Activated T-cell treated with anti-CD3 and anti-CD28 coated beads, Interleukin-2, amount 50 U/mL, for 24 hours (primary cell): Measurements from ENCODE around the gene PRR13.

ENCODE experiments used
- DNase-seq: peaks from one replicate; pipeline ENCODE4 v3.0.0-alpha.2; 2020
- H3K27ac Mint-ChIP-seq: 2 replicates; pipeline ENCODE4 v1.8.0; 2020; ENCODE audit warnings: mild to moderate bottlenecking, mixed read lengths
- H3K27me3 Mint-ChIP-seq: 2 replicates; pipeline ENCODE4 v1.8.0; 2020; ENCODE audit warnings: mixed read lengths
- H3K36me3 Mint-ChIP-seq: 2 replicates; pipeline ENCODE4 v1.8.0; 2020; ENCODE audit warnings: low read depth, mixed read lengths
- H3K4me1 Mint-ChIP-seq: 2 replicates; pipeline ENCODE4 v1.8.0; 2020; ENCODE audit warnings: low read depth, mixed read lengths
- H3K4me3 Mint-ChIP-seq: 2 replicates; pipeline ENCODE4 v1.8.0; 2020; ENCODE audit warnings: mild to moderate bottlenecking, moderate library complexity, mixed read lengths
- H3K9me3 Mint-ChIP-seq: 2 replicates; pipeline ENCODE4 v1.8.0; 2020; ENCODE audit warnings: mixed read lengths

The PRR13 gene

GRCh38 chr12:53485955-53486735 is 44.6 kb downstream of the PRR13 start:
- peak overlapping the region; percentile 84 for H3K27ac Mint-ChIP-seq
- H3K27me3 Mint-ChIP-seq: no peaks in the 10 kb centered on the region
- H3K4me1 Mint-ChIP-seq: peaks cover 12% of the 10 kb centered on the region
- no peaks in the 10 kb centered on the region for H3K9me3 Mint-ChIP-seq
- no peak for DNase-seq
- H3K4me3 Mint-ChIP-seq: no peak overlapping the region
- H3K36me3 Mint-ChIP-seq: peaks cover 69% of the 10 kb centered on the region

DNA sequence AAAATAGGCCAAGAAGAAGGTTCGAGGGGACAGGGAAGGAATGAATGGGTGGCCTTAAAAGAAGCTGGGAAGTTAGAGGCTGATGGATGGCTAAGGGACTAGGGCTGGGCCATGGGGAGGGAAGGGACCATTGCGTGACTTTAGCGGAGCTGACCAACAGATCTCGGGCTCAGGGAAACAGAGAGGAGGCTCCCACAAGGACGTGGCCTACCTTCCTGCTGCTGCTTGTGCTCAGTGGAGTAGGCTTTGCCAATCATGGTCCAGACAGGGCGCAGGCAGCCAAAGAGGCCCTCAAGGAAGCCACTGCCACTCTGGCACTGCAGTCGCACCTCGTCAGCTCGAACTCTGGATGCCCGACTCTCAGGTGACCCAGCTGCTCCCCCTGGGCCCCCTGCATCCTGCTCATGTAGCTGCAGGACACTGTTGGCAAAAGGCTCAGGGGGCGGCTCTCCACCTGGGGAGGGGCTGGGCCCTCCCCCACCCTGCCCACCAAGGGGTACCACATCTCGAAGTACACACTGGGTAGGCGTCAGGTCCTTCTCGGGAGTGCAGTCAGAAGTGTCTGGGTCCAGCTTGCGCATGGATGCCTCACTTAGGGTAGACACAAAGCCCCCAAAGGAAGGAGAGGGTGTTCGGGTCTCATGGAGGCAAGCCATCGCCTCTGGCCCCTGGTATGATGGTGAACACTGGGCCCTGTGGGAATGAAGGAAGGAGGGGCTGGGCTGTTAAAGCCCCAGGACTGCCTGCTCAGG is 45.4 kb downstream of the PRR13 start:
- Mint-ChIP-seq H3K4me3 (no peak overlapping the region), H3K9me3 (no peaks in the 10 kb centered on the region), H3K27ac (peak overlapping the region; percentile 69), H3K36me3 (peaks cover 62% of the 10 kb centered on the region), H3K27me3 (no peaks in the 10 kb centered on the region), H3K4me1 (peaks cover 10% of the 10 kb centered on the region)
- DNase-seq: no peak

- no peak overlapping the region for H3K4me3 Mint-ChIP-seq
- H3K4me1 Mint-ChIP-seq: peaks cover 27% of the 10 kb centered on the region
- H3K9me3 Mint-ChIP-seq: no peaks in the 10 kb centered on the region
- DNase-seq: no peak
- H3K27ac Mint-ChIP-seq: peak overlapping the region; percentile 9
- no peaks in the 10 kb centered on the region for H3K27me3 Mint-ChIP-seq
- peaks cover 41% of the 10 kb centered on the region for H3K36me3 Mint-ChIP-seq
Measured at GRCh38 chr12:53489242-53489864, 47.8 kb downstream of the PRR13 start.

- no peaks in the 10 kb centered on the region for H3K9me3 Mint-ChIP-seq
- H3K4me3 Mint-ChIP-seq: peak overlapping the region; percentile 82
- H3K36me3 Mint-ChIP-seq: peaks cover 14% of the 10 kb centered on the region
- peak; percentile 28 for DNase-seq
- no peaks in the 10 kb centered on the region for H3K27me3 Mint-ChIP-seq
- peaks cover 25% of the 10 kb centered on the region for H3K4me1 Mint-ChIP-seq
- peak overlapping the region; percentile 73 for H3K27ac Mint-ChIP-seq
Measured at GRCh38 chr12:53492188-53492587, 50.7 kb downstream of the PRR13 start.

DNA sequence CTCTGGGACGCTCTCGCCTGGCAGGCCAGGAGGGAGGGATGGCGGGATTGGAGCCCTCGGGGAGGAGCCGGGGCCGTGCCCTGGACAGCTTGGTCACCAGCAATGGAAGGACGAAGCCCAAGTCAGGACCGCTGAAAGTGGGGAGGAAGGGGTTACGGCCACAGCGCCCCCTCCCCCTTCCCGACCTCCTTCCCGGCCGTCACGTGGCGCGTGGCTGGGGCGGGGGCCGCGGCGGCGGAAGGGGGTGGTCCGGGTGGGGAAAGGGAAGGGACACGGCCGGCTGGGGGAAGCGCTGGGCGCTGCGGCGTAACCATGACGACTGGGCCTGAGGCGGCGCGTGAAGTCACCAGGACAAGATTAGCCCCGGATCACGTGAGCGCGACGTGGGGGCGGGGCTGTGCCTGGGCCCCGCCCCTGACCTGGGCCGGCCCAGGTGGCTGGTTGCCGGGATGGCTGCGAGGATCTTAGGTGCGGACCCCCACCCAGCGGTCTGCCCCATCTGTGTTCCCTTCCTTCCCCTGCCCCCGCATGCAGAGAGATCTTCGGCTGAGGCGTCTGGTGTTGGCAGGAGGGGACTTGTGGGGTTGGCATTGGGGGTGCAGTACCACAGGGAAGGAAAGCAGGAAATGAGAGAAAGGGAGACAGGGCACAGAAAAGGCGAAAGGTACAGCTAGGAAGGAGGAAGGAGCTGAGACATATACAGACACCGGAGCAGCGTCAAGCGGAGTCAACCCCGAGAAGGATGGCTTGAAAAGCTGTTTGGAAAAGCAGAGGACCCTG is 51.5 kb downstream of the PRR13 start:
- no peaks in the 10 kb centered on the region for H3K27me3 Mint-ChIP-seq
- peak; percentile 90 for DNase-seq
- H3K4me3 Mint-ChIP-seq: peak overlapping the region; percentile 82
- no peaks in the 10 kb centered on the region for H3K9me3 Mint-ChIP-seq
- peaks cover 30% of the 10 kb centered on the region for H3K4me1 Mint-ChIP-seq
- peaks cover 6% of the 10 kb centered on the region for H3K36me3 Mint-ChIP-seq
- peak overlapping the region; percentile 89 for H3K27ac Mint-ChIP-seq

- Mint-ChIP-seq H3K27ac (peak overlapping the region; percentile 89), H3K36me3 (peaks cover 3% of the 10 kb centered on the region), H3K27me3 (no peaks in the 10 kb centered on the region), H3K4me1 (peaks cover 38% of the 10 kb centered on the region), H3K4me3 (peak overlapping the region; percentile 82), H3K9me3 (no peaks in the 10 kb centered on the region)
- peak; percentile 27 for DNase-seq
Measured at GRCh38 chr12:53493610-53494391, 52.3 kb downstream of the PRR13 start.
